ENCODE measurements around the gene KIAA1328.

- no peak for TF ChIP-seq CTCF (IDR thresholded peaks at IDR 0.05)
- TF ChIP-seq POLR2A (IDR thresholded peaks at IDR 0.05): no peak
Observed at GRCh38 chr18:36813101-36813775, 15.7 kb upstream of the KIAA1328 start.

All from tibial nerve (tissue), 3 donors.